ENCODE results near the gene HSPH1. TPM values are rescaled to one million over a fixed set of nuclear protein-coding genes. Genes with fewer than 3 reads are reported as not detected.

The HSPH1 gene
- total RNA-seq, 1 donor from 2014 or later, result 114 TPM

DNA sequence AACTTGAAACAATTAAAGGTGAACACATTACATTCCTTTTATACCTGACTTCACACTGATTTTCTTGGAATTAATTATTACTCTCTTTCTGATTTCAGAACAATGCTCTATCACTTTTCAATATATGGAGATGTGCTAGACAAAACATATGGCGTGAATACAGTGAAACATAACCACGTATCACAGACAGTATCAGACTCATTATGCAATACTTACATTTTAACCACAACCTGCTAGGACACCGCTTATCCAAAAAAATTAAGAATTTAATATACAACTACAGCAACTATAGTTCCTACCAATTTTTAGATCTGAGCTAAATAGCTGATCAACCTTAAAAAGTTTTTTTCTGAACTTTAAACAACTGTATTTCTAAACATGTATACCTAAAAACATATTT lies 9.9 kb downstream of the HSPH1 start:
- TF ChIP-seq, protein P1, sequence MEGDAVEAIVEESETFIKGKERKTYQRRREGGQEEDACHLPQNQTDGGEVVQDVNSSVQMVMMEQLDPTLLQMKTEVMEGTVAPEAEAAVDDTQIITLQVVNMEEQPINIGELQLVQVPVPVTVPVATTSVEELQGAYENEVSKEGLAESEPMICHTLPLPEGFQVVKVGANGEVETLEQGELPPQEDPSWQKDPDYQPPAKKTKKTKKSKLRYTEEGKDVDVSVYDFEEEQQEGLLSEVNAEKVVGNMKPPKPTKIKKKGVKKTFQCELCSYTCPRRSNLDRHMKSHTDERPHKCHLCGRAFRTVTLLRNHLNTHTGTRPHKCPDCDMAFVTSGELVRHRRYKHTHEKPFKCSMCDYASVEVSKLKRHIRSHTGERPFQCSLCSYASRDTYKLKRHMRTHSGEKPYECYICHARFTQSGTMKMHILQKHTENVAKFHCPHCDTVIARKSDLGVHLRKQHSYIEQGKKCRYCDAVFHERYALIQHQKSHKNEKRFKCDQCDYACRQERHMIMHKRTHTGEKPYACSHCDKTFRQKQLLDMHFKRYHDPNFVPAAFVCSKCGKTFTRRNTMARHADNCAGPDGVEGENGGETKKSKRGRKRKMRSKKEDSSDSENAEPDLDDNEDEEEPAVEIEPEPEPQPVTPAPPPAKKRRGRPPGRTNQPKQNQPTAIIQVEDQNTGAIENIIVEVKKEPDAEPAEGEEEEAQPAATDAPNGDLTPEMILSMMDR (IDR thresholded peaks at IDR 0.05; ENCODE audit: partially characterized antibody, unreplicated experiment), result no peak
- H3K27ac Mint-ChIP-seq (ENCODE audit: unreplicated experiment), result no peak overlapping the region
- no peaks in the 10 kb centered on the region for H3K9me3 Mint-ChIP-seq (ENCODE audit: unreplicated experiment)
- peaks cover 7% of the 10 kb centered on the region for H3K4me1 Mint-ChIP-seq (ENCODE audit: low read depth, unreplicated experiment)
- H3K36me3 Mint-ChIP-seq (ENCODE audit: unreplicated experiment), result no peaks in the 10 kb centered on the region
- no peak for DNase-seq
- no peaks in the 10 kb centered on the region for H3K27me3 Mint-ChIP-seq (ENCODE audit: unreplicated experiment)
- no peak overlapping the region for H3K4me3 Mint-ChIP-seq (ENCODE audit: unreplicated experiment)

DNA sequence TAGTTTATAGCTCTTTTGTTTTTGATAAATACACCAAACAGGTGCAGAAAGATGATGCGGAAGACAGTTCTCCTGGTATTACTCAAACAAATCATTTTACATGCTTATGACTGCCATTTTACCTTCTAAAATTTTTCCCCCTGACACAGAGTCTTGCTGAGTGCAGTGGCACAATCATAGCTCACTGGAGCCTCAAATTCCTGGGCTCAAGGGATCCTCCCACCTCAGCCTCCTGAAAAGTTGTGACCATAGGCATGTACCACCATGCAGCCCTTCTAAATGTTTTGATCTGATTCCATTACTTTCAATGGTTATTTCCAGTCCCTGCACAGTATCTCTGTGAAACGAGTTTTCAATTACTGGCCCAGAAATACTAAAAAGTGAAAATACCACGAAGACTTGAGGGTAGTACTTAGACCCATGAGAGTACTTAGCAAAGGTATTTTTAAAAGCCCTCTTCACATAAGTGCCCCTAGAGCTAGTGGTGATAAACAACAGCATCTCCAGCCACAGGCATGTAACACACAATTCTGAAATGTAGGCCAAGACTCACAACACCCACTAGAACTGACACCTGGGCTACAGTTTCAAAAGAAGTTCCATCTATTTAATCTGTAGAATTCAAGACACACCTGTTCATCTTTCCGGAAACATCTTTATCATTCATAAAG lies 11.3 kb downstream of the HSPH1 start:
- peaks cover 7% of the 10 kb centered on the region for H3K4me1 Mint-ChIP-seq (ENCODE audit: low read depth, unreplicated experiment)
- no peak overlapping the region for H3K4me3 Mint-ChIP-seq (ENCODE audit: unreplicated experiment)
- no peaks in the 10 kb centered on the region for H3K36me3 Mint-ChIP-seq (ENCODE audit: unreplicated experiment)
- no peaks in the 10 kb centered on the region for H3K9me3 Mint-ChIP-seq (ENCODE audit: unreplicated experiment)
- no peaks in the 10 kb centered on the region for H3K27me3 Mint-ChIP-seq (ENCODE audit: unreplicated experiment)
- H3K27ac Mint-ChIP-seq (ENCODE audit: unreplicated experiment), result no peak overlapping the region
- TF ChIP-seq, protein P1 (IDR thresholded peaks at IDR 0.05; ENCODE audit: partially characterized antibody, unreplicated experiment), result no peak
- DNase-seq, result no peak

DNA sequence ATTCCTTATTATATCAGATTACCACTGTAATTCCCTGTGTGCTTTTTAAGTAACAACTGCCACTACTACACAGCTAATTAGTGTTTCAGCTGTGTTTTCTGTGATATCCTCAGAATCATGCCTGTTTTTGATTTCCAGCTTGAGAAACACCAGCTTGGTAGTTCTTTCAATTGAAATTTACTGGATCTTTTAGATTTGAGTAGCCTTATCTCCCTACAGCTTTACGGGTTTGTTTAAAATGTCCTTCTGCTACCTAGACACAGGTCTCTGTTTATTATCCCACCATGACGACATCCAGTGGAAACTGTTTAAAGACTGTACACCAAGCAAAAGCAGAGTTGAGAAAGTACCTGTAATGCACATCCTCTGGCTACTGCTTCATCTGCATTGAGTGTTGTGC lies 12.1 kb downstream of the HSPH1 start:
- Mint-ChIP-seq H3K4me3 (ENCODE audit: unreplicated experiment) (no peak overlapping the region), H3K36me3 (ENCODE audit: unreplicated experiment) (no peaks in the 10 kb centered on the region), H3K9me3 (ENCODE audit: unreplicated experiment) (no peaks in the 10 kb centered on the region), H3K27me3 (ENCODE audit: unreplicated experiment) (no peaks in the 10 kb centered on the region), H3K4me1 (ENCODE audit: low read depth, unreplicated experiment) (peaks cover 7% of the 10 kb centered on the region), H3K27ac (ENCODE audit: unreplicated experiment) (no peak overlapping the region)
- TF ChIP-seq, protein P1 (IDR thresholded peaks at IDR 0.05; ENCODE audit: partially characterized antibody, unreplicated experiment), result no peak
- DNase-seq, result no peak

DNA sequence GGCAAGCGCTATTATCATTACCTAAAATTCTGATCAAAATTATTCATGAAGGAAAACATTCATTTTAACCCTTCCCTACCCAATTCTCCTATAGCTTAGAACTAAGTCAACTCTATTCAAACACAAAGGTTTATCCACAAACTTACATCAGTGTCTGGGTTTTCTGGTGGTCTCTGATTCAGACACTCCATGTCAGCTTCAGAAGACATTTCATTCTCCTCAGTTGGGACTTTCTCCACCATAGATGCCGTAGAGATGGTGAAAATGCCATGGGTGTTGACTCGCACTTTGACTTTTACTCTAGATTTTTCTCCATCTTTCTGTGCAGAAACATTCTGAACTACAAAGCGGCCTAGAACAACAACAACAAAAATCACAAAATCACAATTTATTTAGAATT lies 16.3 kb downstream of the HSPH1 start:
- Mint-ChIP-seq H3K27me3 (ENCODE audit: unreplicated experiment) (no peaks in the 10 kb centered on the region), H3K36me3 (ENCODE audit: unreplicated experiment) (no peaks in the 10 kb centered on the region), H3K27ac (ENCODE audit: unreplicated experiment) (no peak overlapping the region), H3K4me3 (ENCODE audit: unreplicated experiment) (no peak overlapping the region), H3K9me3 (ENCODE audit: unreplicated experiment) (no peaks in the 10 kb centered on the region), H3K4me1 (ENCODE audit: low read depth, unreplicated experiment) (peaks cover 10% of the 10 kb centered on the region)
- no peak for DNase-seq
- TF ChIP-seq, protein P1 (IDR thresholded peaks at IDR 0.05; ENCODE audit: partially characterized antibody, unreplicated experiment), result no peak

DNA sequence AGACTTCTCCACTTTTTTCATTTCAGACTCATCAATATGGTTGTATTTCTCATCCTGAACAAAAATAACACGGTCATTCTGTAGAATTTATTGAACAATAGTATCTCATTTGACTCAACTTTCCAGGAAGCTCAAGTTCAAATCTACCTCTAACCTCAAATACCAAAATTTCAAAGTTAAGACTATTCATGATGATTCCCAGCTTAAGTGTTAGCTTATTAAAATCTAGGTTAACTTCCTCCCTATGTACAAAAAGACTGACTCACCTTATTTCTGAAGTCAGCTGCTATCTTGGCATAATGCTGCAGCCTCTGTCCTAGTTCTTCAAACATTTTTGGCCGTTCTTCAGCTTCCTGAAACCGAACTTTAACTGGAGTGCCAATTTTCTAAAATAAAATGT lies 23.2 kb downstream of the HSPH1 start:
- Mint-ChIP-seq H3K27ac (ENCODE audit: unreplicated experiment) (no peak overlapping the region), H3K27me3 (ENCODE audit: unreplicated experiment) (no peaks in the 10 kb centered on the region), H3K9me3 (ENCODE audit: unreplicated experiment) (no peaks in the 10 kb centered on the region), H3K4me3 (ENCODE audit: unreplicated experiment) (no peak overlapping the region), H3K4me1 (ENCODE audit: low read depth, unreplicated experiment) (peaks cover 3% of the 10 kb centered on the region), H3K36me3 (ENCODE audit: unreplicated experiment) (no peaks in the 10 kb centered on the region)
- no peak for DNase-seq
- TF ChIP-seq, protein P1 (IDR thresholded peaks at IDR 0.05; ENCODE audit: partially characterized antibody, unreplicated experiment), result no peak
